22Rv1 (cell line): Measurements from ENCODE around the gene DVL1.

Experiments
- ZFX ChIP-seq: fragments of 450-650 bp; IDR thresholded peaks from 2 replicates; pipeline ENCODE4 v1.6.1; 2017; ENCODE audit warnings: antibody characterized with exemption, borderline replicate concordance
- TF ChIP-seq, protein P1 (sequence below): fragments of 450-650 bp; IDR thresholded peaks from 2 replicates; pipeline ENCODE4 v1.5.1; 2017; ENCODE audit warnings: mild to moderate bottlenecking

DNA sequence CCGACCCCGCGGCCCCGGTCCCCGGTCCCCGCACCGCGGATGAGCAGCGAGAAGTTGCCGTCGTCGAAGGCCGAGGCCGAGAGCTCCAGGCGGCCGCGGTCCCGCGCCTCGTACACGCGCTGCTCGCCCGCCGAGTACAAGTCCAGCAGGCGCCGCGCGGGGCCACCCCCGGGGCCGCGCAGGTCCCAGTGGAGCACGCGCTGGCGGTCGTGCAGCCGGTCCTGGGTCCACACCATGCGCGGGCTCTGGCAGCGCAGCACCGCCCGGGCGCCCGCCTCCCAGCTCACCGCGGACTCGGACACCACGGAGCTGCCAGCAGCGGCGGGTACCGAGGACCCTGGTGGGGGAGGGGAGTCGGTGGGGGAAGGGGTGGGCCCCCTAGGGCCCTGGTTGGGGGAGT lies 6.2 kb upstream of the DVL1 start:
- TF ChIP-seq, protein P1, sequence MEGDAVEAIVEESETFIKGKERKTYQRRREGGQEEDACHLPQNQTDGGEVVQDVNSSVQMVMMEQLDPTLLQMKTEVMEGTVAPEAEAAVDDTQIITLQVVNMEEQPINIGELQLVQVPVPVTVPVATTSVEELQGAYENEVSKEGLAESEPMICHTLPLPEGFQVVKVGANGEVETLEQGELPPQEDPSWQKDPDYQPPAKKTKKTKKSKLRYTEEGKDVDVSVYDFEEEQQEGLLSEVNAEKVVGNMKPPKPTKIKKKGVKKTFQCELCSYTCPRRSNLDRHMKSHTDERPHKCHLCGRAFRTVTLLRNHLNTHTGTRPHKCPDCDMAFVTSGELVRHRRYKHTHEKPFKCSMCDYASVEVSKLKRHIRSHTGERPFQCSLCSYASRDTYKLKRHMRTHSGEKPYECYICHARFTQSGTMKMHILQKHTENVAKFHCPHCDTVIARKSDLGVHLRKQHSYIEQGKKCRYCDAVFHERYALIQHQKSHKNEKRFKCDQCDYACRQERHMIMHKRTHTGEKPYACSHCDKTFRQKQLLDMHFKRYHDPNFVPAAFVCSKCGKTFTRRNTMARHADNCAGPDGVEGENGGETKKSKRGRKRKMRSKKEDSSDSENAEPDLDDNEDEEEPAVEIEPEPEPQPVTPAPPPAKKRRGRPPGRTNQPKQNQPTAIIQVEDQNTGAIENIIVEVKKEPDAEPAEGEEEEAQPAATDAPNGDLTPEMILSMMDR: no peak
- TF ChIP-seq ZFX: no peak
